ENCODE measurements around the gene HES5. TPM values are rescaled to one million over a fixed set of nuclear protein-coding genes. Genes with fewer than 3 reads are reported as not detected.

The HES5 gene
- total RNA-seq, 4 donors from 2014 or later = 0.19 to 0.33 TPM; not detected in 2

DNA sequence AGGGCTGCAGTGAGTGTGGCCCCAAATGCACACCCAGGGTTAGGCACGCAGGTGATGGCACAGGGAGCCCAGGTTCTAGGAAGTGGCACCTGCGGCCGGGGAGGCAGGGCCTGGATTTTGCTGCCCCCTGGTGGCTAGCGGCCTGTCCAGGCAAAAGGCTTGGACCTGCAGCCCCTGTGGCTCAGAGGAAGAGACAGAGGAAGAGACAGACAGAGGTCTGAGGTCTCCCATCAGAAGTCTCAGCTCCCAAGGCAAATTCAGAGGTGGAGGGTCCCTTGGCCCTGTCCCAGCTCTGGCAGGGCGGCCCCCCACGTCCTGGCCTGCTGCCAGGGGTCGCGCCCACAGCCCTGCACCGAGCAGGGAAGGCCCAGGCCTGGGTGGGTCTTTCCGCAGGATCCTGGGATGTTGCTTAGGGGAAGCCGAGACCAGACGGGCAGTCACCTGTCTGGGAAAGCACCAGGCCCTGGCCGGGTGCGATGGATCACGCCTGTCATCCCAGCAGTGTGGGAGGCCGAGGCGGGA, 18.1 kb upstream of the HES5 start:
- no peaks in the 10 kb centered on the region for H3K9me3 ChIP-seq
- 14% methylated on average over 16 of the region's 17 CpGs for WGBS
- H3K27ac ChIP-seq (replicated peaks in 1 of 4) = peak overlapping the region; percentile 84 to 90 (median 89)
- intact Hi-C loops (cut with DNase I) = loop anchor here (1.0 kb wide), 1 partner anchor 134 kb away; no protein-coding TSS in a partner anchor
- H3K4me1 ChIP-seq = peaks cover 53 to 70% (median 64%) of the 10 kb centered on the region in 4 donors
- H3K27me3 ChIP-seq = peaks cover 5 to 51% (median 16%) of the 10 kb centered on the region in 4 donors
- no peaks in the 10 kb centered on the region for H3K36me3 ChIP-seq
- H3K4me3 ChIP-seq = peak overlapping the region; percentile 55 to 75 (median 60)
- DNase-seq (ENCODE audit: extremely low spot score) = no peak
- no peak for TF ChIP-seq EP300 (IDR thresholded peaks at IDR 0.05)
- peak in 2 of 3 experiments; percentile 91 to 94 for TF ChIP-seq CTCF (IDR thresholded peaks at IDR 0.05)

DNA sequence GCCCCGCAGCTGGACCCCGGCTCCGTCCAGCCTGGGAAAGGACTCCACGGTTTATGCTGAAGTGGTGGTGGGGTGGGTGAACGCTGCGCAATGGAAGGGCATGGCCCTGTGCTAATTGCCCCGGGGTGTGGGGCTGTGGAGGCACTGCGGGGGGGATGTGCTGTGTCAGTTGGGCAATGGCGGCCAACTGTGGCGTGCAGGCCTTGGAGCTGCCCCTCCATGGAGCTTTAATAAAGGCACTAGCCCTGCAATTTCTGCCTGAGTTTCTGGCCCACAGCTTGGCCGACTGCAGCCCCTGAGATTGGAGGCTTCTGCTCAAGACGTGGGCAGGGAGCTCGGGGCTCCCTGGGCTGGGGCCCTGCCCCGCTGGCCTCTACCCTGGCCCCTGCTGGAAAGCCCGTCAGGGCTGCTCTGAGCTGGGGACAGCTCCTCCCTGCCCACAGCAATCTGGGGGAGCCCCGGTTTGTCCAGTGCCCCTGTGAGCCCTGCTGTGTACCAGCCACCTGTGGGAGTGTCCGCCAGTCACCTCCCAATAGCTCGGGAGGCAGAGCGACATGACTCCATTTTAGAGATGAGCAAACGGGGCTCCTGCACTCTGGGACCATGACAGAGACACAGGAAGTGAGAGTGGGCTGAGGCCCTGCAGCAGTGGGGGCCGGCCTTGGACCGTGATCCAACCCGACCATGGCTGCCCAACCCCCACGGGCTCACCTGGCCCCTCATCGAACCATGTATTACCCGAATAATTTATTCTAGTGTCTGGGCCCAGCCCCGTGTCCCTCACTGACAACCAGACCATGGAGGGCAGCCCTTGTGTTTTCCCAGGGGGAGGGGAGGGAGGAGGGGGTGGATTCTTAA, 17.4 kb upstream of the HES5 start:
- TF ChIP-seq EP300 (IDR thresholded peaks at IDR 0.05) (no peak), POLR2A (IDR thresholded peaks at IDR 0.05; ENCODE audit: low read depth) (no peak), CTCF (IDR thresholded peaks at IDR 0.05) (no peak), POLR2AphosphoS5 (IDR thresholded peaks at IDR 0.05) (no peak)
- Histone ChIP-seq H3K4me1 (peaks cover 53 to 70% (median 64%) of the 10 kb centered on the region in 4 donors), H3K9me3 (no peaks in the 10 kb centered on the region), H3K36me3 (no peaks in the 10 kb centered on the region), H3K27me3 (peaks cover 5 to 58% (median 16%) of the 10 kb centered on the region in 4 donors), H3K4me3 (peak overlapping the region; percentile 55 to 75 (median 60)), H3K27ac (replicated peaks in 1 of 4) (peak overlapping the region; percentile 84 to 90 (median 89))
- intact Hi-C loops (cut with DNase I) = loop anchor here (1.0 kb wide), 1 partner anchor 133 kb away; no protein-coding TSS in a partner anchor
- DNase-seq (ENCODE audit: extremely low spot score) = no peak
- 13% methylated on average over 15 of the region's 27 CpGs for WGBS

DNA sequence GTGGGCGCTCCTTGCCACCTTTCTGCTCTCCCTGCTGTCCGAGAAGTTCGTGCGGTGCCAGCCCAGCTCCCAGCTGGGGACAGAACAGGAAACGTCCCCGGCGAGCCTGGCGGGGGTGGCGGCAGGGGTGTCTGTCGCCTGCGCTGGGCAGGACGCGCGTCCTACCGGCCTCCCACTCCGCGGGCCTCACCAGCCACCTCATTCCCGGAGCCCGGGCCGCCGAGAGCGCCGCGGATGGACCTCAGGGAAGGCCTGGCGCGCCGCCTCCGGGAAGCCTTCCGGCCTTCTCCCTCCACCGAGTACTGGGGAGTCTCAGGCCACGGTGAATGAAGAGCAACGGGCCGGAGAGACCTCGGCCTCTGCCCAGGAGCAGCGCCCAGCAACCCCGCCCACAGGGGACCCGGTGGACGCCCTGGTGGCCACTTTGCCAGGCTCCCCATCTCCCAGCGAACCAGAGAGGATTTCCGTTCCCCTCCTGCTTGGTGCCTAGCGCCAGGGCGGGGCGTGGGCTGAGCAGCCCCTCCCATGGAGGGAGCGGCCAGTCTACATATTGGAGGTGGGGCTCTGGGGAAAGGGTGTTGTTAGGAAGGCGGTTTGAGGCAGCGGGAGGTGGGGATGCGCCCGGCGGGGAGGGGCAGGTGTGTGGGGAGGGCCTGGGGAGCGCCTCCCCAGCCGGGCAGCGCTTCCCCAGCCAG, 16.6 kb upstream of the HES5 start:
- TF ChIP-seq POLR2AphosphoS5 (IDR thresholded peaks at IDR 0.05) (peak; percentile 67 to 84), CTCF (IDR thresholded peaks at IDR 0.05) (no peak)
- DNase-seq (ENCODE audit: extremely low spot score) = peak; percentile 96
- WGBS = 3% methylated on average over 13 of the region's 52 CpGs
- H3K4me3 ChIP-seq = peak overlapping the region; percentile 55 to 75 (median 60)
- peaks cover 5 to 63% (median 16%) of the 10 kb centered on the region in 4 donors for H3K27me3 ChIP-seq
- intact Hi-C loops (cut with DNase I) = no loop called here
- no peaks in the 10 kb centered on the region for H3K36me3 ChIP-seq
- peak overlapping the region; percentile 84 to 90 (median 89) for H3K27ac ChIP-seq (replicated peaks in 1 of 4)
- peaks cover 53 to 73% (median 64%) of the 10 kb centered on the region in 4 donors for H3K4me1 ChIP-seq
- no peaks in the 10 kb centered on the region for H3K9me3 ChIP-seq

- intact Hi-C loops (cut with DNase I) = no loop called here
- Histone ChIP-seq H3K27ac (replicated peaks in 1 of 4) (peak overlapping the region; percentile 84 to 90 (median 89)), H3K4me3 (peak overlapping the region; percentile 55 to 75 (median 60)), H3K4me1 (peaks cover 57 to 78% (median 69%) of the 10 kb centered on the region in 4 donors), H3K9me3 (no peaks in the 10 kb centered on the region), H3K27me3 (peaks cover 5 to 68% (median 18%) of the 10 kb centered on the region in 4 donors), H3K36me3 (no peaks in the 10 kb centered on the region)
- TF ChIP-seq POLR2AphosphoS5 (IDR thresholded peaks at IDR 0.05) = peak; percentile 41 to 56
- no peak for TF ChIP-seq POLR2A (IDR thresholded peaks at IDR 0.05; ENCODE audit: low read depth)
- DNase-seq (ENCODE audit: extremely low spot score) = peak; percentile 96
- WGBS = 3% methylated on average over 7 of the region's 43 CpGs
Observed at GRCh38 chr1:2545754-2546514, 15.9 kb upstream of the HES5 start.
